Neuronal stem cell (in vitro differentiated cells): ENCODE measurements around the gene HHIPL1.

Source experiments
- DNase-seq: peaks from one replicate; pipeline ENCODE4 v3.0.0-alpha.2; 2013; ENCODE audit warnings: low spot score
- H2AFZ ChIP-seq: one replicate; pipeline ENCODE4 v1.6.1; 2013; ENCODE audit warnings: mild to moderate bottlenecking, low read length, inconsistent platforms
- H2AK5ac ChIP-seq: 2 replicates; pipeline ENCODE4 v1.6.1; 2013; ENCODE audit warnings: low read depth, mild to moderate bottlenecking, inconsistent platforms, low read length, moderate library complexity, mixed read lengths
- H2BK120ac ChIP-seq: 2 replicates; pipeline ENCODE4 v1.6.1; 2013; ENCODE audit warnings: low read depth, mild to moderate bottlenecking, inconsistent platforms, low read length, moderate library complexity, mixed read lengths
- H2BK12ac ChIP-seq: one replicate; pipeline ENCODE4 v1.6.1; 2013; ENCODE audit warnings: low read length, inconsistent platforms
- H2BK15ac ChIP-seq: 2 replicates; pipeline ENCODE4 v1.6.1; 2013; ENCODE audit warnings: mild to moderate bottlenecking, low read length, inconsistent platforms, mixed read lengths
- H2BK5ac ChIP-seq: one replicate; pipeline ENCODE4 v1.6.1; 2013; ENCODE audit warnings: inconsistent platforms, mild to moderate bottlenecking, low read length, moderate library complexity
- H3K14ac ChIP-seq: one replicate; pipeline ENCODE4 v1.6.1; 2013; ENCODE audit warnings: low read length, inconsistent platforms
- H3K18ac ChIP-seq: 2 replicates; pipeline ENCODE4 v1.6.1; 2013; ENCODE audit warnings: low read length, inconsistent platforms
- H3K23ac ChIP-seq: 2 replicates; pipeline ENCODE4 v1.6.1; 2013; ENCODE audit warnings: low read depth, mild to moderate bottlenecking, mixed read lengths, low read length, inconsistent platforms; ENCODE audit not compliant: poor library complexity
- H3K27ac ChIP-seq: replicated peaks from 3 replicates; pipeline ENCODE4 v1.5.1; 2013; ENCODE audit warnings: low read length, inconsistent platforms
- H3K27me3 ChIP-seq, 3 experiments: 2 replicates each; pipeline ENCODE4 v1.6.1; 2013; ENCODE audit warnings: low read length in 3 of 3, mild to moderate bottlenecking in 2 of 3, inconsistent platforms in 1 of 3, low read depth in 1 of 3, mixed read lengths in 1 of 3, moderate library complexity in 1 of 3; ENCODE audit not compliant: control insufficient read depth in 3 of 3, insufficient read depth in 3 of 3
- H3K36me3 ChIP-seq, 2 donors: replicated peaks in 1 of 2; 2 replicates each; pipeline ENCODE4 v1.6.1; 2013; ENCODE audit warnings: low read length in 2 of 2; ENCODE audit not compliant: control insufficient read depth in 2 of 2, insufficient read depth in 2 of 2
- H3K4ac ChIP-seq: 2 replicates; pipeline ENCODE4 v1.6.1; 2013; ENCODE audit warnings: inconsistent platforms, mild to moderate bottlenecking, low read length, moderate library complexity
- H3K4me1 ChIP-seq, 2 donors: 1 replicate in 1 of 2; 2 replicates in 1 of 2; pipeline ENCODE4 v1.6.1; 2013; ENCODE audit warnings: low read length in 2 of 2, low read depth in 1 of 2; ENCODE audit not compliant: control insufficient read depth in 2 of 2, insufficient read depth in 1 of 2
- H3K4me2 ChIP-seq: one replicate; pipeline ENCODE4 v1.6.1; 2013; ENCODE audit warnings: mild to moderate bottlenecking, low read length, inconsistent platforms; ENCODE audit not compliant: insufficient read depth, poor library complexity, severe bottlenecking
- H3K4me3 ChIP-seq, 2 donors: 2 replicates each; pipeline ENCODE4 v1.5.1; 2013; ENCODE audit warnings: low read length in 2 of 2, mild to moderate bottlenecking in 2 of 2, inconsistent platforms in 1 of 2, moderate library complexity in 1 of 2
- H3K79me1 ChIP-seq: one replicate; pipeline ENCODE4 v1.6.1; 2013; ENCODE audit warnings: low read depth, mild to moderate bottlenecking, inconsistent platforms, low read length, moderate library complexity
- H3K9ac ChIP-seq: one replicate; pipeline ENCODE4 v1.6.1; 2013; ENCODE audit warnings: mild to moderate bottlenecking, low read depth, low read length, inconsistent platforms; ENCODE audit not compliant: poor library complexity
- H3K9me3 ChIP-seq, 2 donors: replicated peaks in 1 of 2; 2 replicates each; pipeline versions ENCODE3 to v1.6.1; 2013; ENCODE audit warnings: low read length in 2 of 2, mild to moderate bottlenecking in 2 of 2, inconsistent platforms in 1 of 2, low read depth in 1 of 2, mixed read lengths in 1 of 2, moderate library complexity in 1 of 2; ENCODE audit not compliant: control insufficient read depth in 2 of 2, insufficient read depth in 1 of 2
- H4K8ac ChIP-seq: one replicate; pipeline ENCODE4 v1.6.1; 2013; ENCODE audit warnings: low read depth, mild to moderate bottlenecking, inconsistent platforms, low read length, moderate library complexity
- H4K91ac ChIP-seq: one replicate; pipeline ENCODE4 v1.6.1; 2013; ENCODE audit warnings: low read length, low read depth, mild to moderate bottlenecking, inconsistent platforms; ENCODE audit not compliant: poor library complexity
- WGBS, 2 donors: extraction: QIAGEN DNeasy Blood & Tissue Kit; methylation state at CpG; one replicate each; pipeline ENCODE4 v1.1.7; 2013; ENCODE audit warnings: missing lambda C conversion rate in 2 of 2, mixed read lengths in 1 of 2; ENCODE audit not compliant: insufficient read length in 2 of 2, insufficient replicate concordance in 1 of 2; ENCODE audit errors: extremely low coverage in 2 of 2; 5-methylcytosine and 5-hydroxymethylcytosine counted together

Gene HHIPL1

GRCh38 chr14:99685151-99685591 is 40.2 kb downstream of the HHIPL1 start:
- Histone ChIP-seq H3K79me1 (peaks cover 3% of the 10 kb centered on the region), H3K4ac (no peak overlapping the region), H3K27me3 (no peaks in the 10 kb centered on the region), H4K91ac (no peak overlapping the region), H3K9ac (no peak overlapping the region), H2BK15ac (no peak overlapping the region), H3K4me1 (peaks cover 9 to 19% of the 10 kb centered on the region in 2 donors), H3K14ac (no peak overlapping the region), H3K23ac (no peak overlapping the region), H3K27ac (no peak overlapping the region), H3K18ac (no peak overlapping the region), H3K4me3 (peak overlapping the region in 1 of 2 donors; percentile 75), H2AFZ (no peak overlapping the region), H2AK5ac (no peak overlapping the region), H2BK12ac (no peak overlapping the region), H3K9me3 (no peaks in the 10 kb centered on the region), H3K4me2 (no peak overlapping the region), H3K36me3 (no peaks in the 10 kb centered on the region), H2BK5ac (no peak overlapping the region), H2BK120ac (no peak overlapping the region), H4K8ac (no peak overlapping the region)
- WGBS, 2 donors: no CpG with 5 or more reads among the region's 11 CpGs
- no peak for DNase-seq

- H3K4me1 ChIP-seq: peaks cover 9 to 19% of the 10 kb centered on the region in 2 donors
- H3K4me3 ChIP-seq: peak overlapping the region in 1 of 2 donors; percentile 28
- H3K9me3 ChIP-seq: no peaks in the 10 kb centered on the region
- no peak overlapping the region for H2BK12ac ChIP-seq
- H2BK15ac ChIP-seq: no peak overlapping the region
- no peak overlapping the region for H4K8ac ChIP-seq
- H2BK5ac ChIP-seq: no peak overlapping the region
- H4K91ac ChIP-seq: no peak overlapping the region
- H3K23ac ChIP-seq: no peak overlapping the region
- no peak overlapping the region for H3K14ac ChIP-seq
- H3K4ac ChIP-seq: no peak overlapping the region
- H2BK120ac ChIP-seq: no peak overlapping the region
- H2AFZ ChIP-seq: no peak overlapping the region
- H2AK5ac ChIP-seq: no peak overlapping the region
- no peak overlapping the region for H3K27ac ChIP-seq
- no CpG with 5 or more reads among the region's 1 CpG for WGBS, 2 donors
- no peak overlapping the region for H3K18ac ChIP-seq
- H3K27me3 ChIP-seq: no peaks in the 10 kb centered on the region
- H3K79me1 ChIP-seq: peaks cover 2% of the 10 kb centered on the region
- no peak overlapping the region for H3K4me2 ChIP-seq
- H3K36me3 ChIP-seq: no peaks in the 10 kb centered on the region
- DNase-seq: no peak
- no peak overlapping the region for H3K9ac ChIP-seq
Measured at GRCh38 chr14:99685596-99685995, 40.7 kb downstream of the HHIPL1 start.

GRCh38 chr14:99686557-99687283 is 41.8 kb downstream of the HHIPL1 start:
- Histone ChIP-seq H3K27me3 (no peaks in the 10 kb centered on the region), H2BK15ac (no peak overlapping the region), H2AFZ (no peak overlapping the region), H3K27ac (no peak overlapping the region), H2BK5ac (no peak overlapping the region), H3K4ac (no peak overlapping the region), H2AK5ac (no peak overlapping the region), H3K9ac (no peak overlapping the region), H3K9me3 (no peaks in the 10 kb centered on the region), H4K8ac (no peak overlapping the region), H2BK120ac (no peak overlapping the region), H3K4me2 (no peak overlapping the region), H3K14ac (no peak overlapping the region), H3K4me3 (no peak overlapping the region), H3K23ac (no peak overlapping the region), H3K79me1 (no peaks in the 10 kb centered on the region), H3K18ac (no peak overlapping the region), H4K91ac (no peak overlapping the region), H3K36me3 (peaks cover 0 to under 1% of the 10 kb centered on the region in 2 donors), H2BK12ac (no peak overlapping the region), H3K4me1 (peaks cover 9 to 19% of the 10 kb centered on the region in 2 donors)
- no CpG with 5 or more reads among the region's 8 CpGs for WGBS, 2 donors
- DNase-seq: no peak

GRCh38 chr14:99687284-99688209 is 42.6 kb downstream of the HHIPL1 start:
- no peaks in the 10 kb centered on the region for H3K27me3 ChIP-seq
- H3K4ac ChIP-seq: no peak overlapping the region

More at GRCh38 chr14:99687284-99688209, 42.6 kb downstream of the HHIPL1 start:
- Histone ChIP-seq H3K23ac (no peak overlapping the region), H2AK5ac (peak overlapping the region; percentile 40), H3K4me1 (peaks cover 9 to 17% of the 10 kb centered on the region in 2 donors), H3K14ac (no peak overlapping the region), H4K91ac (no peak overlapping the region), H3K4me3 (no peak overlapping the region), H3K36me3 (peaks cover 0 to 4% of the 10 kb centered on the region in 2 donors), H3K9ac (no peak overlapping the region), H3K79me1 (no peaks in the 10 kb centered on the region), H2BK120ac (no peak overlapping the region), H2BK12ac (no peak overlapping the region), H2BK5ac (no peak overlapping the region), H2AFZ (no peak overlapping the region), H2BK15ac (no peak overlapping the region), H4K8ac (no peak overlapping the region), H3K9me3 (no peaks in the 10 kb centered on the region), H3K18ac (peak overlapping the region; percentile 56), H3K4me2 (no peak overlapping the region), H3K27ac (no peak overlapping the region)
- no CpG with 5 or more reads among the region's 12 CpGs for WGBS, 2 donors
- DNase-seq: peak; percentile 47
